Type B pancreatic cell (in vitro differentiated cells): ENCODE results near the gene CDKL5. TPM values are rescaled to one million over a fixed set of nuclear protein-coding genes. Genes with fewer than 3 reads are reported as not detected.
"Not testable (repeated sequence)": the region's sequence is repeated elsewhere in the genome, so short reads cannot be mapped to it uniquely, and the experiment has no call there.

Experiments used
- DNase-seq: peaks from one replicate; pipeline ENCODE4 v3.0.0; 2021; ENCODE audit warnings: mixed read lengths; ENCODE audit not compliant: unreplicated experiment; ENCODE audit errors: extremely low spot score
- H3K27ac Mint-ChIP-seq: 2 replicates; pipeline ENCODE4 v1.8.0; 2021; ENCODE audit warnings: mild to moderate bottlenecking, mixed read lengths
- H3K27me3 Mint-ChIP-seq: 2 replicates; pipeline ENCODE4 v1.8.0; 2021; ENCODE audit warnings: mixed read lengths
- H3K36me3 Mint-ChIP-seq: 2 replicates; pipeline ENCODE4 v1.8.0; 2021; ENCODE audit warnings: mixed read lengths
- H3K4me1 Mint-ChIP-seq: one replicate; pipeline ENCODE4 v1.8.0; 2021; ENCODE audit warnings: mixed read lengths; ENCODE audit not compliant: unreplicated experiment
- H3K4me3 Mint-ChIP-seq: 2 replicates; pipeline ENCODE4 v1.8.0; 2021; ENCODE audit warnings: mild to moderate bottlenecking, mixed read lengths
- H3K9me3 Mint-ChIP-seq: 2 replicates; pipeline ENCODE4 v1.8.0; 2021; ENCODE audit warnings: mixed read lengths
- CTCF ChIP-seq: fragments of 200-600 bp; sonication (generic); conservative IDR thresholded peaks from 2 replicates; pipeline ENCODE4 v1.5.0; 2021; ENCODE audit warnings: antibody characterized with exemption, mild to moderate bottlenecking
- total RNA-seq: library from RNA; stranded (reverse); gene quantifications from 2 replicates; pipeline ENCODE4 v1.2.1, GENCODE V29; 2021; ENCODE audit warnings: low replicate concordance

Gene CDKL5
- total RNA-seq, 1 donor from 2014 or later, result 17.9 TPM

GRCh38 chrX:18574591-18574990 lies 149.2 kb downstream of the CDKL5 start:
- H3K4me1 Mint-ChIP-seq, result no peaks in the 10 kb centered on the region
- no peak overlapping the region for H3K4me3 Mint-ChIP-seq
- no peak overlapping the region for H3K27ac Mint-ChIP-seq
- no peaks in the 10 kb centered on the region for H3K36me3 Mint-ChIP-seq
- no peaks in the 10 kb centered on the region for H3K9me3 Mint-ChIP-seq
- no peak for TF ChIP-seq CTCF
- no peaks in the 10 kb centered on the region for H3K27me3 Mint-ChIP-seq
- DNase-seq, result no peak

GRCh38 chrX:18575744-18576143 lies 150.3 kb downstream of the CDKL5 start:
- no peaks in the 10 kb centered on the region for H3K36me3 Mint-ChIP-seq
- DNase-seq, result no peak
- H3K27ac Mint-ChIP-seq, result no peak overlapping the region
- no peak for TF ChIP-seq CTCF
- no peak overlapping the region for H3K4me3 Mint-ChIP-seq
- H3K9me3 Mint-ChIP-seq, result no peaks in the 10 kb centered on the region
- H3K27me3 Mint-ChIP-seq, result no peaks in the 10 kb centered on the region
- H3K4me1 Mint-ChIP-seq, result no peaks in the 10 kb centered on the region

GRCh38 chrX:18577400-18577799 lies 152.0 kb downstream of the CDKL5 start:
- TF ChIP-seq CTCF, result no peak
- Mint-ChIP-seq H3K4me3 (no peak overlapping the region), H3K36me3 (no peaks in the 10 kb centered on the region), H3K27me3 (no peaks in the 10 kb centered on the region), H3K9me3 (no peaks in the 10 kb centered on the region), H3K27ac (no peak overlapping the region), H3K4me1 (no peaks in the 10 kb centered on the region)
- no peak for DNase-seq

GRCh38 chrX:18578546-18578945 lies 153.1 kb downstream of the CDKL5 start:
- Mint-ChIP-seq H3K27ac (no peak overlapping the region), H3K27me3 (no peaks in the 10 kb centered on the region), H3K36me3 (no peaks in the 10 kb centered on the region), H3K4me3 (no peak overlapping the region), H3K9me3 (no peaks in the 10 kb centered on the region), H3K4me1 (no peaks in the 10 kb centered on the region)
- no peak for DNase-seq
- no peak for TF ChIP-seq CTCF

- Mint-ChIP-seq H3K4me1 (no peaks in the 10 kb centered on the region), H3K27ac (no peak overlapping the region), H3K36me3 (no peaks in the 10 kb centered on the region), H3K4me3 (no peak overlapping the region), H3K27me3 (no peaks in the 10 kb centered on the region), H3K9me3 (no peaks in the 10 kb centered on the region)
- no peak for DNase-seq
- TF ChIP-seq CTCF, result no peak
Observed at GRCh38 chrX:18579495-18579894, 154.1 kb downstream of the CDKL5 start.

- Mint-ChIP-seq H3K27me3 (no peaks in the 10 kb centered on the region), H3K36me3 (no peaks in the 10 kb centered on the region), H3K9me3 (no peaks in the 10 kb centered on the region), H3K27ac (no peak overlapping the region), H3K4me3 (no peak overlapping the region), H3K4me1 (no peaks in the 10 kb centered on the region)
- no peak for DNase-seq
- TF ChIP-seq CTCF, result no peak
Observed at GRCh38 chrX:18582910-18583493, 157.6 kb downstream of the CDKL5 start.

- H3K4me1 Mint-ChIP-seq, H3K36me3 Mint-ChIP-seq, H3K4me3 Mint-ChIP-seq, H3K27ac Mint-ChIP-seq, H3K27me3 Mint-ChIP-seq, DNase-seq, H3K9me3 Mint-ChIP-seq: not testable (repeated sequence)
Observed at GRCh38 chrX:18589292-18589691, 163.9 kb downstream of the CDKL5 start.
